Measurements from ENCODE around the gene PIK3C2B. TPM values are rescaled to one million over a fixed set of nuclear protein-coding genes. Genes with fewer than 3 reads are reported as not detected.

PIK3C2B gene
- total RNA-seq, 1 donor from 2014 or later: 55.1 TPM

- H3K4me3 Mint-ChIP-seq: no peak overlapping the region
- DNase-seq (ENCODE audit: extremely low spot score, unreplicated experiment): no peak
- H3K4me1 Mint-ChIP-seq (ENCODE audit: unreplicated experiment): peaks cover 33% of the 10 kb centered on the region
- peaks cover 5% of the 10 kb centered on the region for H3K9me3 Mint-ChIP-seq
- H3K27ac Mint-ChIP-seq: no peak overlapping the region
- peaks cover 33% of the 10 kb centered on the region for H3K36me3 Mint-ChIP-seq
- TF ChIP-seq CTCF (conservative IDR thresholded peaks at IDR 0.05): no peak
- no peaks in the 10 kb centered on the region for H3K27me3 Mint-ChIP-seq
Measured at GRCh38 chr1:204468766-204469302, 25.8 kb downstream of the PIK3C2B start.

GRCh38 chr1:204468206-204468605 is 26.4 kb downstream of the PIK3C2B start:
- no peak for TF ChIP-seq CTCF (conservative IDR thresholded peaks at IDR 0.05)
- peaks cover 27% of the 10 kb centered on the region for H3K4me1 Mint-ChIP-seq (ENCODE audit: unreplicated experiment)
- peaks cover 33% of the 10 kb centered on the region for H3K36me3 Mint-ChIP-seq
- peaks cover 5% of the 10 kb centered on the region for H3K9me3 Mint-ChIP-seq
- no peak overlapping the region for H3K4me3 Mint-ChIP-seq
- H3K27me3 Mint-ChIP-seq: no peaks in the 10 kb centered on the region
- H3K27ac Mint-ChIP-seq: no peak overlapping the region
- no peak for DNase-seq (ENCODE audit: extremely low spot score, unreplicated experiment)

GRCh38 chr1:204466416-204467405 is 27.9 kb downstream of the PIK3C2B start:
- Mint-ChIP-seq H3K27ac (no peak overlapping the region), H3K27me3 (no peaks in the 10 kb centered on the region), H3K4me3 (no peak overlapping the region), H3K4me1 (ENCODE audit: unreplicated experiment) (peaks cover 21% of the 10 kb centered on the region), H3K36me3 (peaks cover 30% of the 10 kb centered on the region), H3K9me3 (peaks cover 5% of the 10 kb centered on the region)
- DNase-seq (ENCODE audit: extremely low spot score, unreplicated experiment): no peak
- TF ChIP-seq CTCF (conservative IDR thresholded peaks at IDR 0.05): no peak

GRCh38 chr1:204465546-204466415 is 28.8 kb downstream of the PIK3C2B start:
- no peak for DNase-seq (ENCODE audit: extremely low spot score, unreplicated experiment)
- H3K27ac Mint-ChIP-seq: no peak overlapping the region
- peaks cover 5% of the 10 kb centered on the region for H3K9me3 Mint-ChIP-seq
- H3K4me1 Mint-ChIP-seq (ENCODE audit: unreplicated experiment): peaks cover 21% of the 10 kb centered on the region
- H3K27me3 Mint-ChIP-seq: no peaks in the 10 kb centered on the region
- no peak for TF ChIP-seq CTCF (conservative IDR thresholded peaks at IDR 0.05)
- H3K36me3 Mint-ChIP-seq: peaks cover 35% of the 10 kb centered on the region
- no peak overlapping the region for H3K4me3 Mint-ChIP-seq

- Mint-ChIP-seq H3K27me3 (no peaks in the 10 kb centered on the region), H3K9me3 (no peaks in the 10 kb centered on the region), H3K4me3 (no peak overlapping the region), H3K27ac (no peak overlapping the region), H3K36me3 (peaks cover 38% of the 10 kb centered on the region), H3K4me1 (ENCODE audit: unreplicated experiment) (peaks cover 18% of the 10 kb centered on the region)
- no peak for TF ChIP-seq CTCF (conservative IDR thresholded peaks at IDR 0.05)
- DNase-seq (ENCODE audit: extremely low spot score, unreplicated experiment): no peak
Measured at GRCh38 chr1:204464701-204465100, 29.9 kb downstream of the PIK3C2B start.

All from type B pancreatic cell (in vitro differentiated cells).